ENCODE measurements around the gene CFAP251.

Gene CFAP251

GRCh38 chr12:121947981-121948380 is 29.6 kb downstream of the CFAP251 start:
- DNase-seq (ENCODE audit: low spot score): no peak

GRCh38 chr12:121949648-121950397 is 31.4 kb downstream of the CFAP251 start:
- DNase-seq (ENCODE audit: low spot score): peak; percentile 55

GRCh38 chr12:121953117-121953692 is 34.8 kb downstream of the CFAP251 start:
- DNase-seq (ENCODE audit: low spot score): no peak

GRCh38 chr12:121953695-121954094 is 35.3 kb downstream of the CFAP251 start:
- no peak for DNase-seq (ENCODE audit: low spot score)

GRCh38 chr12:121955258-121956237 is 37.2 kb downstream of the CFAP251 start:
- peak; percentile 25 for DNase-seq (ENCODE audit: low spot score)

GRCh38 chr12:121957861-121958515 is 39.6 kb downstream of the CFAP251 start:
- no peak for DNase-seq (ENCODE audit: low spot score)

GRCh38 chr12:121958541-121959240 is 40.3 kb downstream of the CFAP251 start:
- peak; percentile 43 for DNase-seq (ENCODE audit: low spot score)

- DNase-seq (ENCODE audit: low spot score): no peak
Measured at GRCh38 chr12:121960541-121960940, 42.1 kb downstream of the CFAP251 start.

GRCh38 chr12:121961195-121961879 is 42.9 kb downstream of the CFAP251 start:
- DNase-seq (ENCODE audit: low spot score): no peak

- no peak for DNase-seq (ENCODE audit: low spot score)
Measured at GRCh38 chr12:121963341-121964018, 45.1 kb downstream of the CFAP251 start.

GRCh38 chr12:121964813-121965643 is 46.6 kb downstream of the CFAP251 start:
- peak; percentile 29 for DNase-seq (ENCODE audit: low spot score)

GRCh38 chr12:121966959-121967358 is 48.6 kb downstream of the CFAP251 start:
- DNase-seq (ENCODE audit: low spot score): no peak

GRCh38 chr12:121968876-121969275 is 50.5 kb downstream of the CFAP251 start:
- DNase-seq (ENCODE audit: low spot score): no peak

- DNase-seq (ENCODE audit: low spot score): no peak
Measured at GRCh38 chr12:121969726-121970125, 51.3 kb downstream of the CFAP251 start.

- no peak for DNase-seq (ENCODE audit: low spot score)
Measured at GRCh38 chr12:121970581-121971300, 52.3 kb downstream of the CFAP251 start.

GRCh38 chr12:121974026-121974985 is 55.9 kb downstream of the CFAP251 start:
- no peak for DNase-seq (ENCODE audit: low spot score)

GRCh38 chr12:121975021-121975420 is 56.6 kb downstream of the CFAP251 start:
- no peak for DNase-seq (ENCODE audit: low spot score)
